Mucosa of gallbladder (tissue), 1 donor: ENCODE results near the gene RPS6KC1. TPM values are rescaled to one million over a fixed set of nuclear protein-coding genes. Genes with fewer than 3 reads are reported as not detected.
"Not testable (repeated sequence)": the region's sequence is repeated elsewhere in the genome, so short reads cannot be mapped to it uniquely, and the experiment has no call there.

Experiments
- DNase-seq: peaks from one replicate; pipeline ENCODE4 v3.0.0-alpha.2; 2020; ENCODE audit warnings: low spot score
- total RNA-seq: library from RNA; stranded (reverse); gene quantifications from one replicate; pipeline ENCODE4 v1.2.1, GENCODE V29; 2021
- donor health status: DM: no; HTN: no; CAD: no.

Gene RPS6KC1
- total RNA-seq, 1 donor from 2014 or later: 16.1 TPM

DNA sequence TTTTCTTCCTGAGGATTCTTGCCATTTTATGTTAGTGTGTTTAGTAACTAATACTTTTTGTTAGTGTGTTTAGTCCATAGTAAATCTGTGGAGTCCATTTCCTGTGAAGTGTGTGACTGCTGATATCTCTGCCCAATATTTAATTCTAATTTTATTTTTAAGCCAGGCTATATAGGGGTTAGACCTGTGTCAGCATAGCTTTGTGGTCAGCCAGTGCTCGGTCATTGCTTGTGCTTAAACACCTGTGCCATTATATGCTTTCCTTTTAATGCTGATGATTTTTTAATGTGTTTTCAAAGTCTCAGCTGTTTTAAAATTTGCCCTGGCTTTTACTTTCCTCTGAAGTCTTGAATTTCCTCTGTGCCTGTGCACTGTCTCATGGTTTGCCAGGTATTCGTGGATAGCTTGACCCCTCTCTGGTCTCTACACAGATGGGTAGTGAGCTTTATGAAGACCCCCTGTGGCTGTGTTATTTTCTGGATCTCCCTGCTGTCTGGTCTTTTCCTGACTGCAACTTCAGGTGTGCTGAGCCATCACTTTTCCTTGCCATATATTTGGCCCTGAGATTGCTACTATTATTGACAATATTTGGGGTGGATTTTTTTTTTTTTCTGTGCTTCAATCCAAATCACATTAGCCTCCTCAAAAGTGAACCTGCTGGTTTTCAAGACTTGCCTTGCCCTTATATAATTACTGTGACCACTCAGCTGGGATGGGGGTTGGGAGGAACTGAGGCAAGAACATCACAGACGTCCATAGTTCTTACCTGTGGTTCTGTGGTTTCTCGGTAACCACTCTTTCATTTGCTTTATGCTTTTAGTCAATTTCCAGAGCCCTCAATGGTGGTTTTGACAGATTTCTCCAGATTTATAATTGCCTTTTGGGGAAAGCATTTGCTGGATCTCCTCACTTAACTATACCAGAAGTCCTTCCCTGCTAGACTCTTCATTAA is 59.6 kb downstream of the RPS6KC1 start:
- no peak for DNase-seq

DNA sequence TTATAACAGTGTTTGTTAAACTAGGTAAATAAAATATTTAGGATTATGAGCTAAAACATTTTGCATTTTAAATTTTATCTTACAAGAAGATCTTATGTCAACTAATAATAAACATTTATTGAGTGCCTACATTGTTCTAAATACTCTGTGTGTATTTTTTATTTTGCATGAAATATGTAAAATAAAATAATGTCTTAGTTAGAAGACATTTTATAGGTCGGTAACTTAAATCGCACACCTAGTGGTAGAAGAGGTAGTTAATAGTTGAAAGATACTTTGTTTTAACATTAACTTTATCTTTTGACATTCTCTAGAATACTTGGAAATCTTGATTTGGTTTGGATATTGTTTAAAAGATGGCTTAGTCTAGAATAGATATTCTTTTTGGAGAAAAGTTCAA is 60.5 kb downstream of the RPS6KC1 start:
- no peak for DNase-seq

DNA sequence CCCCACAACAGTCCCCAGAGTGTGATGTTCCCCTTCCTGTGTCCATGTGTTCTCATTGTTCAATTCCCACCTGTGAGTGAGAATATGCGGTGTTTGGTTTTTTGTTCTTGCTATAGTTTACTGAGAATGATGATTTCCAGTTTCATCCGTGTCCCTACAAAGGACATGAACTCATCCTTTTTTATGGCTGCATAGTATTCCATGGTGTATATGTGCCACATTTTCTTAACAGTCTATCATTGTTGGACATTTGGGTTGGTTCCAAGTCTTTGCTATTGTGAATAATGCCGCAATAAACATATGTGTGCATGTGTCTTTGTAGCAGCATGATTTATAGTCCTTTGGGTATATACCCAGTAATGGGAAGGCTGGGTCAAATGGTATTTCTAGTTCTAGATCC is 61.7 kb downstream of the RPS6KC1 start:
- DNase-seq: not testable (repeated sequence)

DNA sequence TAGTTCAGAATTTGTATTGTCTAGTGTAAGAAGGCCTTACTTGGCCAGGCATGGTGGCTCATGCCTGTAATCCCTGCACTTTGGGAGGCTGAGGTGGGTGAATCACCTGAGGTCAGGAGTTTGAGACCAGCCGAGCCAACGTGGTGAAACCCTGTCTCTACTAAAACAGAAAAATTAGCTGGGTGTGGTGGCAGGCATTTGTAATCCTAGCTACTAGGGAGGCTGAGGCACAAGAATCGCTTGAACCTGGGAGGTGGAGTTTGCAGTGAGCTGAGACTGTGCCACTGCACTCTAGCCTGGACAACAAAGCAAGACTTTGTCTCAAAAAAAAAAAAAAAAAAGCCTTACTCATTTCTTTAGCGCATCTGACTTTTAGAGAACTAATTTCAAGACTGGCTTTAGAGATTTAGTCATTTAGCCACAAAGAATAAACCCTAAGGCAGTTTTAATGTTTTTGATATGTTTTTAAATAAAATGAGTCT is 66.7 kb downstream of the RPS6KC1 start:
- DNase-seq: not testable (repeated sequence)

DNA sequence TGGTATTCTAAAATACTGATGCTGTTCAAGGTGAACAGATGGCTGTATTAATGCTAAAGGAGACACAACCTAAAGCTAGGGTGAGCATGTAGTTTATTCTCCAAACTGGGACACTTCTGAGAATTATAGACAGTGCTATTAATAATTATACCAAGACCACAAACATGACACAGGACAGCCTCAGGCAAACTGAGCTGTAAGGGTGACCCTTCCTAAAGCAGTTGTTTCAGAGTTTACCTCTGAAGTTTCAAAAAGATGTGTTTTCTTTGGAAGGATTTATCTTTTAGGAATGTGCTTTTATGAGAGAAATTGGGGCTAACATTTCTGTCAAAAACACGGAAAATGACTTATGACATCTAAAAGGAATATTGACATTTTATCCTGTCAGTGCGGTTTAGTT is 68.8 kb downstream of the RPS6KC1 start:
- DNase-seq: no peak

DNA sequence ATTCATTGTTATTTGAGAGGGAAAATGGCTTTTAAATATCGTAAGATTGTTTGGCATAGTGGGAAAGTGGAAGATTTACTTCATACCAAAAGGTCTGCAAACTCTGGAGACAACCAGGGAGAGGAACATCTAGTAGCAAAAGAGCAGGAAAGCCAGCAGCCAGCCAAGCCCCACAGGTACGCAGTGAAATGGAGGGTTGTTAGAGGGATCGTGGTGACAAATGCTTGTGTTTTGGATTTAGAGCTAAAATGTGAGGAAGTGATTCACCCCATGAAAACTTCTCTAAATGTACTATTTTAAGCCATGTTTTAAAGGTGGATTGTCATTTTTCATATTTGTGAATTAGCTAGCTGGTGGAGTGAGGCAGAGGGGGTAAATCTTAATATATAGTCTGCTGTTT is 69.3 kb downstream of the RPS6KC1 start:
- no peak for DNase-seq

DNA sequence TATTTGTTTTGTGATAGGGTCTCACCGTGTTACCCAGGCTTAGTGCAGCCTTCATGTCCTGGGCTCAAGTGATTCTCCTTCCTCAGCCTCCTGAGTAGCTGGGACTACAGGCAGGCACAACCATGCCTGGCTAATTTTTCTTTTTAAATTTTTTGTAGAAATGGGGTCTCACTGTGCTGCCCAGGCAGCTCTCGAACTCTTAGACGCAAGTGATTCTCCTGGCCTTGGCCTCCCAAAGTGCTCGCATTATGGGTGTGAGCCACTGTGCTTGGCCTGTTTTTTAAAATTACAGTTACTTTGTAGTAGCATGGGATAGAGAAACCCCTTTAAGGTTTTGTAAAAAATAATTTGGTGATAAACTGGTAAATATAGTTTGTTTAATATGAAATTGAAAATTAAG is 69.9 kb downstream of the RPS6KC1 start:
- DNase-seq: no peak

DNA sequence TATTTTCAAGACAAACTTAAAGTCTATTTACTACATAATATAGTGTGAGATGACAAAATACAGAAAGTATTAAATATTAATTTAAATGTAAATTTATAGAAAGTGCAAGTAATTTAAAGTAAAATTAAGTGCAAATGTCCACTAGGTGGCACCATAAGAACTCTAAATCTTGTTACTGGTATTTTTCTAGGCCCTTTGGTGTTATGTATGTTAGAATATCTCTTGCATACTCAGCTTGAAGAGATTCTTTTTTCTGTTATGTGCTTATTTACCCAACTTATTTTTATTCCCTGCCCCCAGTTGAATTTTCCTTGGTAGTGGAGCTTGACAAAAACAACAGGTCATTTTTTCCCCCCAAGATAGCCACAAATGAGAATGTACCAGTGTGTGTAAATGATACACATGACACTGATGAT is 71.5 kb downstream of the RPS6KC1 start:
- no peak for DNase-seq

DNA sequence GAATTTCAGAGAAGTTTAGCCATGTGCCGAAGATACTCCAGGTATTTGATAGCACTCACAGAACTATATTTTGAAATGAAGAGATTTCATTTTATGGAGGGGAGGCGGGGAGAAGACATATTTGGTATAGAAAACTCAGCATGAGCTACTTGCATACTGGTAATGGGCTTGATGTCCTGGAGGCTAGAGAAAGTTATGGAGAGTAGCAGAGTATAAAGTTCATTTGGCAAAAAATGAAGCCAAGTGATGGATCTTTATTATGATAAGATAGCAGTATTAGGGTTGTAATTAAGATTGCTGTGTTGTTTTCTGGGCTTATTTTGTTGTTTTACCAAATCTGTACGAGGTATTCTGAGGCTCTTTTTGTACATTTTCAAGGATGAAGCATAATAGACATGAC is 72.0 kb downstream of the RPS6KC1 start:
- no peak for DNase-seq

DNA sequence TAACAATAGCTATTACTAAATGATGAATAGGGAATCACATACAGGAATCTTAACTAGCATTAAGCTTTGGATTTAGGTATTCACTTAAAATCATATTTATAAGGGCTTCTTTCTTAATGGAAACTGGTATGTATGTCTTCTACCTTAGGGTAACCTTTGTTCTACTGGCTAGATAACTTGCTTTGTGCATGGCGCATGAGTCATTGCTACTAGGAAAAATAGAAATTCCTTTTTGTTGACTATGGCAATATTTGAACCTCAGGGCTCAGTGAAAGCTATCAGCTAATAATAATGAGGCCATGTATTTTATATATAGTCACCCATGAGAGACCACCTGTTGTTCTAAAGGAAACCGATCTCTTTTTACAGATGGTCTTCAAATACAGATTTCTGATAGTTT is 72.5 kb downstream of the RPS6KC1 start:
- no peak for DNase-seq

DNA sequence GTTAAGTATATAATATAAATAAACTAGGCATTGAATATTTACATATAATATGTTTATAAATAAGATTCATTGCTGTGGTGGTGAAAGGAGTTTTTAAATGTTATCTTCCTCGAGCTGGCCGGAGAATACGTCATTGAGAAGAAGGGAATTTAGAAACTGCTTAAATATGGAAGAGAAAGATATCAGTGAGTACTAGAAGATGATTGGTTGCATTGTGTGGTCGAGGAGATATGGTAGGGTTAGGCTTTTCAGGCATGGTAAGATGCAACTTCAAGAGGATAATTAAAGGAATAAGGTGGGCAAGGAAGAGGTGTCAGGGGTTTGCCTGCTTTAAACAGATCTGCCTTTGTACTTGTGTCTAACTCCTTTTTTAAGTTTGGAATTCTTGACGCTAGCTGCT is 73.5 kb downstream of the RPS6KC1 start:
- no peak for DNase-seq

DNA sequence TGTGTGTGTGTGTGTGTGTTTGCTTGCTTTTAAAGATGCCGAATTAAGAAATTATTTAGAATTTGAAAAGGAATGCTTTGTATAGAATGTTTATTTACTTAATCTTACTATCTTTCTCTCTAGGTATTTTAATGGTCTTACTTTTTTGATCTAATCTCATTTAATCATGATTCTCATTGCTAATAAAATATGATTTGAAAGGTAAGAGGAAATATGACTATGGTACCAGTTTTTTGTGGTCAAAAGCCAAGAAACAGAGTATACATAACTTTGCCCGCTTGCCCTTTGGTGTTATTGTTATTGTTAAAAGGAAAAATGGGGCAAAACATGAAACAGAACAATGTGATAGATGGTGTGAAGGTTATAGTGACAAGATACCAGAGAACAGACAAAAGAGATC is 74.6 kb downstream of the RPS6KC1 start:
- no peak for DNase-seq

DNA sequence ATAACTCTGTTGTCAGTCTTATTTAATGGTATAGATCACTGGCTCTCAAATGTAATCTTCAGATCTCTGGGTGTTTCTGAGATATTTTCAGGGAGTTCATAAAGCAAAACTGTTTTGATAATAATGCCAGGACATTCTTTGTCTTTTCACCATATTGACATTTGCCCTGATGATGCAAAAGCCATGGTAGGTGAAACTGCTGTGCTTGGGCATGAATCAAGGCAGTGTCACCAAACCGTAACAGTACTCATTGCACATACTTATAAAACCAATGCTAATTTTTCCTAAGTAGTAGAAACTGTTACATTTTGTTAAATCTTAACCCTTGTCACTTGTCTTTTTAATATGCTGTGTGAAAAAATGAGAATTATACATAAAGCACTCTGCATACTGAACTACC is 76.0 kb downstream of the RPS6KC1 start:
- DNase-seq: no peak

DNA sequence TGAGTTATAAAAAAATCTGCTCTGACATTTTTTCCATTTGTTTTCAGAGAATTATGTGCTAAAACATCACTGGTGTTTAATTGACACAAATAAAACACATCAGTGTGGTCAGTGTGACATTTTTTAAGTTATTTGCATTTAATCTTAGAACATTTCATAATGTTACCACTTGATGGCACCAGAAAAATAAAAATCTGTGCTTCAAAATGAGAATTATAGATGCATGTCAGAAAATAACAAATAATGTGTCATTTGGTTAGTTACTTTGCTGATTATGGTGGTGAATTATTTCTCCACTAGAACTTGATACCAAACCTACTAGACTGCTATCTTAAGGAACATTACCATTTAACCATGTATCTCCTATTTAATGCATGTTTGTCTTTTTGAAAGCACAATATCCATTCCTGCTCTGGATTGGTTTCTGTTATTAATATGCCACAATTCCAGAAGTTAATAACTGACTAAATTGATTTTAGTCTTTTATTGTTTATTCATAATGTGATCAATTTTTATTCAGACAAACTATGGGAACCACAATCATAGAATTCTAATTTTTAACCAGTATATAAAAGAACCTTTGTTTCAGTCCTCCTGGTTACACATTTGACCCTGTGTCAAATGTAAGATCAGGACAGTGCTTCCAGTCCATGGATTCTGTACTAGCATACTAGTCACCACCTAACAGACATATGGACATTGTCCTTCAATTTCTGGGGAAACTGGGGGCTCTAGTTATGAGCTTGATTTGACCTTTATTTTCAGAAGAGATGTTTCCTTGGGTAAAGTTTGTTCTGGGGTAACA is 81.0 kb downstream of the RPS6KC1 start:
- DNase-seq: no peak

DNA sequence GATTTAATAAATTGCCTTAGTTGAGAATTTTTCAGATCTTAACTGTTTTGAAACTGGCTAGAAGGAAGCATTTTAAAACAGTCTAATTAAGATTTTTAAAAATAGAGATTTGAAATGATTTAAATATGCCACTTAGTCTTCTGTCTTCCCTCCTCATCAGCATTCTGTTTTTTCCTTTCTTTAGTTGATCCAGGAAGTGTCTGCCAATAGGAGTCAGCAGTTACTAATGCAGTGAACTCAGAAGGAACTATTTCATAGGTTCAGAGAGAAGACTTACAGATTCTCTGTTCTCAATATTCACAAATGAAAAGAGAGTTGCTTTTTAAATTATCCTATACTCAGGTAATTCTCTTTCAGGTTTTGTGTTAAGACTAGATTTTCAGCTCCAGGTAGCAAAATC is 84.5 kb downstream of the RPS6KC1 start:
- no peak for DNase-seq

DNA sequence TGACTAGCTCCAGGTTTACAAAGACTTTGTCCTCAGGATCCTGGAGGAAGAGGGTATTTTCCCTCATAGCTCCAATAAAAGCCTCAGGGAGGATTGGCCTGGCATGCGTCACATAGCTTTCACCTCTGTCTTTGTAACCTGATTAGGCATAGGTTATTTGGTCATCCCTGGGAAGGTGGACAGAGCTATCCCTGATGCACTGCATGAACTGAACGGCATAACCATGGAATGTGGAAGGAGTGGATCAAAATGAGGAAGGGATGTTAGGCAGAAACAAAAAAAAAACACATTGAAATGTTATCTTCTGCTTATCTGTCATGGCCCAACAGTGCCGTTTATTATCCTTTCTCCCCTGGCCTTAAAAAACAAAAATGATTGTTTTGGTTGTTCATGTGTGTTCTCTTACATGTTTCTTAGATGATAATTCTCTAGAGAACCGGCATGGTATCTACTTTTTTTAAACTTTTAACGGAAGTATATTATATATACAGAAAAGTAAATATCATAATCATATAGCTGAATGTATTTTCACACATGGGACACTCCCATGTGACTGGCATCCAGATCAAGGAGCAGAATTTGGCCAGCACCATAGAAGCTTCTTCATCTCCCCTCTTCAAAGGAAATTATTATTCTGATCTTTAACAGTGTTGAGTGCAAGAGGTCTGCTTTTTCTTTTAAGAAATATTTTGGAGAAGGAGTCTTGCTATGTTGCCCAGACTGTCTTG is 85.3 kb downstream of the RPS6KC1 start:
- DNase-seq: no peak

DNA sequence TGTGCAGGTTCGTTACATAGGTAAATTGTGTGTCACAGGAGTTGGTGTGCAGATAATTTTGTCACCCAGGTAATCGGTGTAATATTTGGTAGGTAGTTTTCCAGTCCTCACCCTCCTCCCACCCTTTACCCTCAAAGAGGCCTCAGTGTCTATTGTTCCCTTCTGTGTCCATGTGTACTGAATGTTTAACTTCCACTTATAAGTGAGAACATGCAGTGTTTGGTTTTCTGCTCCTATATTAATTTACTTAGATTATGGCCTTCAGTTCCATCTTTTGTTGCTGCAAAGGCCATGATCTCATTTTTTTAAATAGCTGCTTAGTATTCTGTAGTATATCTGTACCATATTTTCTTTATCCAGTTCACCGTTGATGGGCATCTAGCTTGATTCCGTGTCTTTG is 87.3 kb downstream of the RPS6KC1 start:
- no peak for DNase-seq

DNA sequence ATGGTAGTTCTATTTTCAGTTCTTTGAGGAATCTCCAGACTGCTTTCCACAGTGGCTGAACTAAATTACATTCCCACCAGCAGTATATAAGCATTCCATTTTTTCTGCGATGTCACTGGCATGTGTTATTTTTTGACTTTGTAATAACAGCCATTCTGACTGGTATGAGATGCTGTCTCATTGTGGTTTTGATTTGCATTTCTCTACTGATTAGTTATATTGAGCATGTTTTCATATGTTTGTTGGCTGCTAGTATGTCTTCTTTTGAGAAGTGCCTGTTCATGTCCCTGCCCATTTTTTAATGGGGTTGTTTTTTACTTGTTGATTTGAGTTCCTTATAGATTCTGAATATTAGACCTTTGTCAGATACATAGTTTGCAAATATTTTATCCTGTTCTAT is 87.9 kb downstream of the RPS6KC1 start:
- DNase-seq: no peak

DNA sequence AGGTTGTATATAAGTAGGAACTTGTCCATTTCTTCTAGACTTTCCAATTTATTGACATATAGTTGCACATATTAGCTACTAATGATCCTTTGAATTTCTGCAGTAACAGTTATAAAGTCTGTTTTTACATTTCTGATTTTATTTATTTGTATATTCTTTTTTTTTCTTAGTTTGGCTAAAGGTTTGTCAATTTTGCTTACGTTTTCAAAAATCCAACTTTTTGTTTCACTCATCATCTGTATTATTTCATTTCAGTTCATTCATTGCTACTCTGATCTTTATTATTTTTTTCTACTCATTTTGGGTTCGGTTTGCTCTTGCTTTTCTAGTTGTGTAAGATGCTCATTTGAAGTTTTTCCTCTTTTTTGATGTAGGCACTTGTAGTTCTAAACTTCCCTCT is 97.9 kb downstream of the RPS6KC1 start:
- no peak for DNase-seq

DNA sequence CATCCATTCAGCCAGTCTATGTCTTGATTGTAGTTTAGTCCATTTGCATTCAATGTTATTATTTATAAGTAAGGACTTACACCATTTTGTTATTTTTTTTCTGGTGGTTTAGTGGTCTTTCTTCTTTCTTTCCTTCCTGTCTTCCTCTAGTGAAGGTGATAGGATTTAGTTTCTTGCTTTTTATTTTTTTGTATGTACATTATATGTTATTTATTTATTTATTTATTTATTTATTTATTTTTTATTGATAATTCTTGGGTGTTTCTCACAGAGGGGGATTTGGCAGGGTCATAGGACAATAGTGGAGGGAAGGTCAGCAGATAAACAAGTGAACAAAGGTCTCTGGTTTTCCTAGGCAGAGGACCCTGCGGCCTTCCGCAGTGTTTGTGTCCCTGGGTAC is 99.0 kb downstream of the RPS6KC1 start:
- DNase-seq: not testable (repeated sequence)

DNA sequence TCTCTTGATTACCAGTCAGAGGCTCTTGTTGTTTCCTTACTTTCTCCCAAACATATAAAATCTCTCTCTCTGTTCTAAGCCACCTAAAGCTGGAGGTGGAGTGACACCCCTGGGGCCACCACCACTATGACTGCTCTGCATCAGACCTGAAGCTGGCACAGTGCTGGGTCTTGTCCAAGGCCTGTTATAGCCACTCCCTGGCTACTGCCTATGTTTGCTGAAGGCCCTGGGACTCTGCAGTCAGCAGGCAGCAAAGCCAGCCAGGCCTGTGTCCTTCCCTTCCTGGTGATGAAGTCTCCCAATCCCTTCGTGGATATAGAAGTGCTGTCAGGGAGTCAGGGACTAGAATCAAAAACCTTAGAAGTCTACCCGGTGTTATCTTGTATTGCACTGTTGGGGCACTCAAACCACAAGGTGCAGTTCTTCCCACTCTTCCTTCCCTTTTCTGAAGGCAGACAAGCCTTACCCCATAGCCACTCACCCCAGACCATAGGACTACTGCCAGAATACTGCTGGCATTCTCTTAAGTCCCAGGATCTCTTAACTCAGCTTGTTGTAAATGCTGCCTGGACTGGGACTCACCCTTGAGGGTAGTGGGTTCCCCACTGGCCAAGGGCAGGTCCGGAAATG is 103.1 kb downstream of the RPS6KC1 start:
- peak; percentile 35 for DNase-seq

DNA sequence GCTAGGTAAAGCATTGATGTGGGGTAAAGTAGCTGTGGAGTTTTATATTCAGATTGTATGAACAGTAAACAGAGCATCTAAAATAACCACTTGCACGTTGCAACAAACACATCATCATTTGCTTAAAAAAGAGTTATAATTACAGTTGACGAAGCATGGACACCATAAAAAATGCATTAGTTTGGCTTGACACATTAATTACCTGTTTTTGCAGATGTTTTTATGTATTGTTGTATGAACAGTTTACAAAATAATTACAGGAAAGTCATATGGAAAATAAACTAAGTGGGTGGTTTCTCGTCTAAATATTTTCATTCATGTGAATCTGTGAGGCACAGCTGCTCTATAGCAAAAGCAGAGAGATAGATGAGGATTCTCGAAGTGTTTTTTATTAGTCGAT is 108.3 kb downstream of the RPS6KC1 start:
- no peak for DNase-seq
